Measurements from ENCODE around the gene SLC2A9. TPM values are rescaled to one million over a fixed set of nuclear protein-coding genes. Genes with fewer than 3 reads are reported as not detected.

The SLC2A9 gene
- total RNA-seq, 1 experiment from 2014 or later, result 33.3 TPM

DNA sequence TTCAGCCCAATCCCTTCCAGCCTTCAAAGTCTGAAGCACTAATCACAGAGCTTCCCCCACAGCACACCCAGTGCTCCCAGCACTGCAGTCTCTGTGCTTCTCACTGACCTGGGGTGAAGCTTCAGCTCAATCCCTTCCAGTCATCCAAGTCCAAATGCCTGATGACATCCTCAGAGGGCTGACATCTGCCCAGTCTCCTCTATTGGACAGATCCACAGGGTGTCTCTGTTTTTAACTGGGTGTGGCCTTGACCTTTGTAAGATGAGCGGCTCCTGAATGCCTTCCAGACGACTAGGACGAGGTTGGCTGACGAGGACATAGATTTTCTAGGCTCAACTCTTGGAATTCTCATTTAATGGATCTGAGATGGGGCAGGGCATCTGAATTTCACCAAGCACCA is 7.6 kb upstream of the SLC2A9 start:
- ChIA-PET CTCF (interaction anchor here (1.7 kb wide), 1 partner anchor 14 kb away, joined by 7 read pairs; no protein-coding TSS in a partner anchor), POLR2A (interaction anchor here (5.3 kb wide), 1 partner anchor 8 kb away, joined by 28 read pairs; the partner anchor contains the start of gene SLC2A9)
- TF ChIP-seq, protein P1, sequence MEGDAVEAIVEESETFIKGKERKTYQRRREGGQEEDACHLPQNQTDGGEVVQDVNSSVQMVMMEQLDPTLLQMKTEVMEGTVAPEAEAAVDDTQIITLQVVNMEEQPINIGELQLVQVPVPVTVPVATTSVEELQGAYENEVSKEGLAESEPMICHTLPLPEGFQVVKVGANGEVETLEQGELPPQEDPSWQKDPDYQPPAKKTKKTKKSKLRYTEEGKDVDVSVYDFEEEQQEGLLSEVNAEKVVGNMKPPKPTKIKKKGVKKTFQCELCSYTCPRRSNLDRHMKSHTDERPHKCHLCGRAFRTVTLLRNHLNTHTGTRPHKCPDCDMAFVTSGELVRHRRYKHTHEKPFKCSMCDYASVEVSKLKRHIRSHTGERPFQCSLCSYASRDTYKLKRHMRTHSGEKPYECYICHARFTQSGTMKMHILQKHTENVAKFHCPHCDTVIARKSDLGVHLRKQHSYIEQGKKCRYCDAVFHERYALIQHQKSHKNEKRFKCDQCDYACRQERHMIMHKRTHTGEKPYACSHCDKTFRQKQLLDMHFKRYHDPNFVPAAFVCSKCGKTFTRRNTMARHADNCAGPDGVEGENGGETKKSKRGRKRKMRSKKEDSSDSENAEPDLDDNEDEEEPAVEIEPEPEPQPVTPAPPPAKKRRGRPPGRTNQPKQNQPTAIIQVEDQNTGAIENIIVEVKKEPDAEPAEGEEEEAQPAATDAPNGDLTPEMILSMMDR (IDR thresholded peaks at IDR 0.05; ENCODE audit: unreplicated experiment), result no peak
- Mint-ChIP-seq H3K4me3 (ENCODE audit: unreplicated experiment) (no peak overlapping the region), H3K4me1 (ENCODE audit: insufficient read depth, unreplicated experiment) (peaks cover 29% of the 10 kb centered on the region), H3K27ac (ENCODE audit: low read depth, unreplicated experiment) (no peak overlapping the region), H3K9me3 (ENCODE audit: unreplicated experiment) (no peaks in the 10 kb centered on the region), H3K27me3 (ENCODE audit: insufficient read depth, unreplicated experiment) (no peaks in the 10 kb centered on the region), H3K36me3 (ENCODE audit: insufficient read depth, unreplicated experiment) (no peaks in the 10 kb centered on the region)
- no TSS peak for BruUV-seq (replicated peaks)
- intact Hi-C loops (cut with micrococcal nuclease), result no loop called here
- DNase-seq (ENCODE audit: unreplicated experiment), result peak; percentile 76

DNA sequence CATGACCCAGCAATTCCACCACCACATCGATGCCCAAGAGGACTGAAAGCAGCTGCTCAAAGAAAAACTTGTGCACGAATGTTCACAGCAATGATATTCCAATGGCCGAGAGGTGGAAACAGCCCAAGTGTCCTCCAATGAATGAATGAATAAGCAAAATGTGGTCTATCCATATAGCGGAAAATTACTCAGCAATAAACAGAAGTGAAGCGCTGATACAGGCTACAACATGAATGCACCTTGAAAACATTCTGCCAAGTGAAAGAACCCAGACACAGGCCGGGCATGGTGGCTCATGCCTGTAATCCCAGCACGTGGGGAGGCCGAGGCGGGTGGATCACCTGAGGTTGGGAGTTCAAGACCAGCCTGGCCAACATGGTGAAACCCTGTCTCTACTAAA is 5.2 kb upstream of the SLC2A9 start:
- H3K9me3 Mint-ChIP-seq (ENCODE audit: unreplicated experiment), result no peaks in the 10 kb centered on the region
- H3K36me3 Mint-ChIP-seq (ENCODE audit: insufficient read depth, unreplicated experiment), result no peaks in the 10 kb centered on the region
- H3K27me3 Mint-ChIP-seq (ENCODE audit: insufficient read depth, unreplicated experiment), result no peaks in the 10 kb centered on the region
- no peak overlapping the region for H3K27ac Mint-ChIP-seq (ENCODE audit: low read depth, unreplicated experiment)
- intact Hi-C loops (cut with micrococcal nuclease), result no loop called here
- H3K4me1 Mint-ChIP-seq (ENCODE audit: insufficient read depth, unreplicated experiment), result peaks cover 24% of the 10 kb centered on the region
- POLR2A ChIA-PET, result no interaction called here
- BruUV-seq (replicated peaks), result no TSS peak
- DNase-seq (ENCODE audit: unreplicated experiment), result no peak
- CTCF ChIA-PET, result interaction anchor here (0.6 to 3.8 kb wide), 3 partner anchors 11 to 873 kb away, joined by 3 to 27 read pairs (median 7); no protein-coding TSS in a partner anchor
- TF ChIP-seq, protein P1 (IDR thresholded peaks at IDR 0.05; ENCODE audit: unreplicated experiment), result no peak
- H3K4me3 Mint-ChIP-seq (ENCODE audit: unreplicated experiment), result no peak overlapping the region

DNA sequence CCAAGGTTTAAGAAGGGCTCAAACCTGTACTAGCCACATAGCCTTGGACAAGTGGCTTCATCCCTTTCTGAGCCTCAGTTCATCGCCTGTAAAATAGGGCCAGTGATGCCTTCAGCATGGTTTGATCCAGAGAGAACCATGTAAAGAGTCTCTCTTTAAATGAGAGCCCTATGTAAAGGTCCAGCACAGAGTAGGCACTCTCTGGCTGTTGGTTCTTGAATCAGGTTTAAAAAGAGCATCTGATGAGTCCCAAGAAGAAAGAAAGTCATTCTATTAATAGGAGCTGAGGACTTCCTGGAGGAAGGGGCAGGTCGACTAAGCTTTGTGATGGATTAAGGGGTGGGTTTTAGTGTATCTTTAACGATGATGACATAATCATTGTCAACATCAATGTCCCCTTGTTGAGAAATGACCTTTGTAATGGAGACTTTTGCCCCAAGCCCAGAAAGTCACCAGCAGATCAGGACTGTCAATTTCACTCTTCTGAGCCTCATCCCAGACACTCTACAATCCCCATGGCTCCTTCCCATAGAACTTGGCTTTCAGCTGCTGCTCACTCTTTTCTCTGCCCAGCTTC is 4.0 kb upstream of the SLC2A9 start:
- BruUV-seq (replicated peaks), result no TSS peak
- CTCF ChIA-PET, result interaction anchor here (0.6 to 3.8 kb wide), 4 partner anchors 10 to 134 kb away, joined by 3 to 27 read pairs (median 11); no protein-coding TSS in a partner anchor
- POLR2A ChIA-PET, result interaction anchor here (0.6 kb wide), 1 partner anchor 349 kb away, joined by 3 read pairs; no protein-coding TSS in a partner anchor

DNA sequence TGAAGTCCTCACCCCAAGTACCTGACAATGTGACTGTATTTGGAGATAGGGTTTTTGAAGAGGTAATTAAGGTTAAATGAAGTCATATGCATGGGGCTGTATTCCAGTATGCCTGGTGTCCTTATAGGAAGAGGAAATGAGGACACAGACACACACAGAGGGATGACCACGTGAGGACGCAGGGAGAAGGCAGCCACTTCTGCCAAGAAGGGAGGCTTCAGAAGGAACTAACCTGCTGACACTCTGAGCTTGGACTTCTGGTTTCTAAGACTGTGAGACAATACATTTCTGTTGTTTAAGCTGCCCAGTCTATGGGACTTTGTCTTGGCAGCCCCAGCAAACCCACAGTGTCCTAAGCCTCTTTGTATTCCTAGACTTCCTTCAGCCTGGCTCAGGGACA is 3.0 kb upstream of the SLC2A9 start:
- Mint-ChIP-seq H3K4me1 (ENCODE audit: insufficient read depth, unreplicated experiment) (peaks cover 45% of the 10 kb centered on the region), H3K27ac (ENCODE audit: low read depth, unreplicated experiment) (no peak overlapping the region), H3K36me3 (ENCODE audit: insufficient read depth, unreplicated experiment) (no peaks in the 10 kb centered on the region), H3K9me3 (ENCODE audit: unreplicated experiment) (no peaks in the 10 kb centered on the region), H3K27me3 (ENCODE audit: insufficient read depth, unreplicated experiment) (no peaks in the 10 kb centered on the region), H3K4me3 (ENCODE audit: unreplicated experiment) (no peak overlapping the region)
- intact Hi-C loops (cut with micrococcal nuclease), result no loop called here
- ChIA-PET POLR2A (interaction anchor here (0.6 to 1.9 kb wide), 2 partner anchors 8 to 240 kb away, joined by 4 to 7 read pairs; no protein-coding TSS in a partner anchor), CTCF (interaction anchor here (0.7 to 3.8 kb wide), 4 partner anchors 9 to 40 kb away, joined by 3 to 27 read pairs (median 11); no protein-coding TSS in a partner anchor)
- DNase-seq (ENCODE audit: unreplicated experiment), result no peak
- no TSS peak for BruUV-seq (replicated peaks)
- TF ChIP-seq, protein P1 (IDR thresholded peaks at IDR 0.05; ENCODE audit: unreplicated experiment), result no peak

More for the DNA sequence above, 4.0 kb upstream of the SLC2A9 start:
- Mint-ChIP-seq H3K4me1 (ENCODE audit: insufficient read depth, unreplicated experiment) (peaks cover 36% of the 10 kb centered on the region), H3K4me3 (ENCODE audit: unreplicated experiment) (no peak overlapping the region), H3K27ac (ENCODE audit: low read depth, unreplicated experiment) (no peak overlapping the region), H3K36me3 (ENCODE audit: insufficient read depth, unreplicated experiment) (no peaks in the 10 kb centered on the region), H3K9me3 (ENCODE audit: unreplicated experiment) (no peaks in the 10 kb centered on the region), H3K27me3 (ENCODE audit: insufficient read depth, unreplicated experiment) (no peaks in the 10 kb centered on the region)
- TF ChIP-seq, protein P1 (IDR thresholded peaks at IDR 0.05; ENCODE audit: unreplicated experiment), result no peak
- no peak for DNase-seq (ENCODE audit: unreplicated experiment)
- intact Hi-C loops (cut with micrococcal nuclease), result no loop called here

All from MCF 10A (cell line).